ENCODE measurements around the gene NCEH1.
"Not testable (repeated sequence)": the region's sequence is repeated elsewhere in the genome, so short reads cannot be mapped to it uniquely, and the experiment has no call there.

NCEH1 gene, protein sequence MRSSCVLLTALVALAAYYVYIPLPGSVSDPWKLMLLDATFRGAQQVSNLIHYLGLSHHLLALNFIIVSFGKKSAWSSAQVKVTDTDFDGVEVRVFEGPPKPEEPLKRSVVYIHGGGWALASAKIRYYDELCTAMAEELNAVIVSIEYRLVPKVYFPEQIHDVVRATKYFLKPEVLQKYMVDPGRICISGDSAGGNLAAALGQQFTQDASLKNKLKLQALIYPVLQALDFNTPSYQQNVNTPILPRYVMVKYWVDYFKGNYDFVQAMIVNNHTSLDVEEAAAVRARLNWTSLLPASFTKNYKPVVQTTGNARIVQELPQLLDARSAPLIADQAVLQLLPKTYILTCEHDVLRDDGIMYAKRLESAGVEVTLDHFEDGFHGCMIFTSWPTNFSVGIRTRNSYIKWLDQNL

DNA sequence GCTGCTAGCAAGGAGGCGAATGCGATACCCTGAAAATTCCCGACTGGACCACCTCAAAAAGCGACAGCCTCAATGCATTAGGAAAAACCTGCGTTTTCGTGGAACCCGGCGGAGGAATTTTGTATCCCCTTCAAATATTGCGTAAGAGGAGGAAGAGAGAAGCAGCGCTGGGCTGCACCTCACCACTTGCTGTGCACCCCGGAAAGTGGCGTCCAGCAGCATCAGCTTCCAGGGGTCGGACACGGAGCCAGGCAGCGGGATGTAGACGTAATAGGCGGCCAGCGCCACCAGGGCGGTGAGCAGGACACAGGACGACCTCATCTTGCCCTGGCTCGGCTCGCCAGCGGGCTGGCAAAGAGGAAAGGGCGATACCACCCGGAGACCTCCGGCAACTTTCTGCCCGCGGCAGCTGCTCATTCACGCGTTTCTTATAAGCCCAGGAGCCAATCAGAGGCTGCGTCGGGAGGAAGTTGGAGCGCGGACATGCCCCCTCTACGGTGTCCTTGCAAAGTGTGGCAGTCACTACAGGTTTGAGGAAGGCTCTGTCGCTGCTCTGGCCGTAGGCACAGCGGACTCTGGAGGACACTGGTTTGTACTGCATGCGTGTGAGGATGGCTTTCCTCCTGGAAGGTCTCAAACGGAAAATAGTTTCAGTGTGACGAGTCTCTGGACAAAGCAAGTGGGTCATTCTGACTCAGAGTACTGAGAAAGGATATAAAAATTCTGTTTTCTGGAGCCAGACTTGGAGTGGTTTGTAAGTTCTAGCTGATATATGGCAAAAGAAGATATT lies at the start of gene NCEH1:
NCEH1 (minus strand) TSS at position 404 of the 790 bp plus-strand sequence; CDS start at position 321, 83 bp downstream.
- peak within 1 kb of the TSS; percentile 94 for H3K4me3 ChIP-seq (ENCODE audit: control insufficient read depth, low read depth, low read length)
- DNase-seq (ENCODE audit: low read depth), result peak; percentile 97
- TF ChIP-seq, protein P1, sequence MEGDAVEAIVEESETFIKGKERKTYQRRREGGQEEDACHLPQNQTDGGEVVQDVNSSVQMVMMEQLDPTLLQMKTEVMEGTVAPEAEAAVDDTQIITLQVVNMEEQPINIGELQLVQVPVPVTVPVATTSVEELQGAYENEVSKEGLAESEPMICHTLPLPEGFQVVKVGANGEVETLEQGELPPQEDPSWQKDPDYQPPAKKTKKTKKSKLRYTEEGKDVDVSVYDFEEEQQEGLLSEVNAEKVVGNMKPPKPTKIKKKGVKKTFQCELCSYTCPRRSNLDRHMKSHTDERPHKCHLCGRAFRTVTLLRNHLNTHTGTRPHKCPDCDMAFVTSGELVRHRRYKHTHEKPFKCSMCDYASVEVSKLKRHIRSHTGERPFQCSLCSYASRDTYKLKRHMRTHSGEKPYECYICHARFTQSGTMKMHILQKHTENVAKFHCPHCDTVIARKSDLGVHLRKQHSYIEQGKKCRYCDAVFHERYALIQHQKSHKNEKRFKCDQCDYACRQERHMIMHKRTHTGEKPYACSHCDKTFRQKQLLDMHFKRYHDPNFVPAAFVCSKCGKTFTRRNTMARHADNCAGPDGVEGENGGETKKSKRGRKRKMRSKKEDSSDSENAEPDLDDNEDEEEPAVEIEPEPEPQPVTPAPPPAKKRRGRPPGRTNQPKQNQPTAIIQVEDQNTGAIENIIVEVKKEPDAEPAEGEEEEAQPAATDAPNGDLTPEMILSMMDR (IDR thresholded peaks at IDR 0.05; ENCODE audit: control insufficient read depth, insufficient read depth, low read depth, low read length, missing control alignments), result peak; percentile 78

DNA sequence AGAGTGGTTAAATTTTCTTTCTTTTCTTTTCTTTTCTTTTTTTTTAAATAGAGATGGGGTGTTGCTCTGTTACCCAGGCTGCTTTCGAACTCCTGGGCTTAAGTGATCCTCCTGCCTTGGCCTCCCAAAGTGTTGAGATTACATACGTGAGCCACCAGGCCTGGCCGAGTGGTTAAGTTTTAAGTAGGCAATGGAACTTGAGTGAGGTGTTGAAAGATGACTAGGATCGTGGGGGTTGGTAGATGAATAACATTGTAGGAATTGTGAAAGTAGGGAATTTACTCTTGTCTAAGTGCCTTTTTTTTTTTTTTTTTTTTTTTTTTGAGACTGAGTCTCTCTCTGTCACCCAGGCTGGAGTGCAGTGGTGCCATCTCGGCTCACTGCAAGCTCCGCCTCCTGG lies 49.5 kb upstream of the NCEH1 start:
- H3K4me3 ChIP-seq (ENCODE audit: control insufficient read depth, low read depth, low read length), result not testable (repeated sequence)
- DNase-seq (ENCODE audit: low read depth), result peak; percentile 27

DNA sequence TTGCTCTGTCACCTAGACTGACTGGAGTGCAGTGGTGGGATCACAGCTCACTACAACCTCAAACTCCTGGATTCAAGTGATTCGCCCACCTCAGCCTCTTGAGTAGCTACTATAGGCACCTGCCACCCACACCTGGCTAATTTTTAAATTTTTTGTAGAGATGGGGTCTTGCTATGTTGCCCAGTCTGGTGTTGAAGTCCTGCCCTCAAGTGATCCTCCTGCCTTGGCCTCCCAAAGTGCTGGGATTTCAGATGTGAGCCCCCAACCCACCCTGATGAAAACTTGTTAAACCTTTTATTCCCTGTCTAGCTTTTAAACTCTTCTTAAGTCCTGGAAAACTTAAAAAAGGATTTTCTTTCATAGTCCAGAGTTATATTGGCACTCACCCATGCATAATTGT lies 42.3 kb upstream of the NCEH1 start:
- TF ChIP-seq, protein P1 (IDR thresholded peaks at IDR 0.05; ENCODE audit: control insufficient read depth, insufficient read depth, low read depth, low read length, missing control alignments), result no peak
- no peak for DNase-seq (ENCODE audit: low read depth)
- no peak overlapping the region for H3K4me3 ChIP-seq (ENCODE audit: control insufficient read depth, low read depth, low read length)

DNA sequence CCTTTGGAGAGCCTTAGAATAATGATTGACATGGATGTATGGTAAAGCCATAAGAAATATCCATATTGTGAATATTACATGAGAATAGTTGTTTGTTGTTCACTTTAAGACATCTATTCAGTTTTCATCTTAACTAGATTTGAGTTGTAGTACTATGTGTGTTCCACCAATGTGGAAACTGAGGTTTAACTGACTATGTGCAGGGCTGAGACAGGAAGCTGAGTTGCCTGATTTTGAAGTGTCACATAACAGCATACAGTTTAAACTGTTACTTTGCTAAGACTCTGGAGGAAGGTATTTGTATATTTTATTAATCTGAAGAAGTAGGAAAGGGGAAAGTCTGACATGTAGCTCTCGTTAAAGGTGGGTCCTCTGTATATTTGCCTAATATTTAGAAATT lies 41.8 kb upstream of the NCEH1 start:
- TF ChIP-seq, protein P1 (IDR thresholded peaks at IDR 0.05; ENCODE audit: control insufficient read depth, insufficient read depth, low read depth, low read length, missing control alignments), result no peak
- DNase-seq (ENCODE audit: low read depth), result no peak
- H3K4me3 ChIP-seq (ENCODE audit: control insufficient read depth, low read depth, low read length), result no peak overlapping the region

DNA sequence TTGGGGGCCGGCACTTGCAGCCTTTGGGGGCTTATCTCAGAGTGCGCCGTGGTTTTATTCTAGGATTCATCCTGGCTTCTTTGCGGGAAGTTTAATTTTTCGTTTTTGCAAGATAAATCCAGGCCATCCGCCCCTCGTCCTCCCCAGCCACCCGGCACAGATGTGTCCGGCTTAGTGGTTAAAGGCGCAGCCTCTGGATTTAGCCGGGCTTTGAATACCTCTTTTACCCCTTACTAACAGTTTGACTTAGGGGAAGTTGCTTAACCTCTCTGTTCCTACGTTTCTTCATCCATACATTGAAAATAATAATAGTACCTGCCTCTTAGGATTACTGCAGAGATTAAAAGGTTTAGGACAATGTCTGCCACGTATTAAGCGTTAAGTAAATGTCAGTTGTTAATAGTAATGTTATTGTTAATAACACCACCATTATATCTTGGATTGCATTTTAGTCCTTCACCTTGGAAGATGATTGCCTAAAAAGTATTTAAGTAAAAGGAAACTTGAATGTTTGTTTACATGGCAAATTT lies 40.4 kb upstream of the NCEH1 start:
- TF ChIP-seq, protein P1 (IDR thresholded peaks at IDR 0.05; ENCODE audit: control insufficient read depth, insufficient read depth, low read depth, low read length, missing control alignments), result no peak
- H3K4me3 ChIP-seq (ENCODE audit: control insufficient read depth, low read depth, low read length), result peak overlapping the region; percentile 74
- no peak for DNase-seq (ENCODE audit: low read depth)

DNA sequence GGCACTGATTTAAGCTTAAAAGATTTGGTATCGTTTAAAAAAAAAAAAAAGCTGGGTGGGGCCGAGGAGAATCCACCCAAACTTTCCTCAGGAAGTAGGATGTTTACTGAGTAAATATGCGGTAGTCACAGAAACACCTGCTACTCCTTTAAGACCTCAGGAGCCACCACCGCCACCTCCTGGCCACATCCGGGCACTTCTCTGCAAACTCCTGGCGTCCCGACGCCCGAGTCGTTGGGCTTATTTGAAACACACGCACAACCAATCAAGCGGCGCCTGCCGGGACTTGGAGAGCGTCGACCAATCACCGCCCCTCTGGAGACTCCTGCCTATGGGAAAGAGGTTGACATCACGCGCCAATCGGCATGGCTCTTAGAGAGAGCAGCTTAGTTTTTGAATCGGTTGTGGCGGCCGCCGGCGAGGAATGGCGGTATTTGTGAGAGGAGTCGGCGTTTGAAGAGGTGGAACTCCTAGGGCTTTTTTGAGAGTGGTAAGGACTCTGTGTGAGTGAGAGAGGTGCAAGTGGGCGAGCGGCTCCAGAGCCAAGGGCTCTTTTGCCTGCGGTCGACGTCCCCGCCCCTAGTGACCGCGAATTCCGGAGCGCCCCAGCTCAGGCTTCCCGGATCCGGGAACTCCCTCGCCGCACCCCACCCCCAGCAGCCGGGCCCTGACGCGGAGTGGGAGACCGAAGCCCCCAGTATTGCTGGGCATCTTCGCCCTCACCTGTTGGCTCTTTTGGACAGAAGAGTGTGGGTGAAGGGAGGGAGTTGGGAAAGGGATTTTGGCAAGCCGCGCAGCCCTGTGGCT lies 39.7 kb upstream of the NCEH1 start, which contains the start of gene ECT2:
ECT2 (plus strand) TSS at position 359 of the 807 bp plus-strand sequence. CDS start 3,805 bp downstream, outside the sequence.
- DNase-seq (ENCODE audit: low read depth), result peak; percentile 98
- TF ChIP-seq, protein P1 (IDR thresholded peaks at IDR 0.05; ENCODE audit: control insufficient read depth, insufficient read depth, low read depth, low read length, missing control alignments), result peak; percentile 84
- peak within 1 kb of the TSS; percentile 74 for H3K4me3 ChIP-seq (ENCODE audit: control insufficient read depth, low read depth, low read length)
